HG02885 (cell line): Measurements from ENCODE around the gene A2ML1.
A peak's percentile ranks its signal among the peaks of the same experiment; 100 is the strongest.
"Not testable (repeated sequence)": the region's sequence is repeated elsewhere in the genome, so short reads cannot be mapped to it uniquely, and the experiment has no call there.

Source experiments
- ATAC-seq: cut with Tn5 transposase; IDR thresholded peaks from one replicate; pipeline ENCODE4 v1.9.1; 2021; ENCODE audit warnings: mild to moderate bottlenecking; ENCODE audit not compliant: unreplicated experiment, poor library complexity

A2ML1 gene

DNA sequence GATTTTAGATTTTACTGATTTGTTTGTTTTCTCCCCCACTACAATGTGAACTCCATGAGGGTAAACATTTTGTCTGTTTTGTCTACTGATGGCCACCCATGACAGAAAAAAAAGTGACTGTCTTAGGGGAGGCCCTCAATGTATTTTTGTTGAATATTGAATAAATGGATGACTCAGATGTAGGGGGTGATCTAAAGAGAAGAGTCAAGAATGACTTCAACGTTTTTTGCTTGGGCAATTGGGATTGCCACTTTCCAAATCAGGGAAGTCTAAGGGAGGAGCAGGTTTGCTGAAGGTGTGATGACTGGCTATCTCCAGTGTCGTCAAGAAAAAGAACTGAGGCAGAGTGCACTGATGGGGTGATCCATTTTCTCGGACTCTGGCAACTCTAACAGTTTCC is 81.2 kb downstream of the A2ML1 start:
- no peak for ATAC-seq

DNA sequence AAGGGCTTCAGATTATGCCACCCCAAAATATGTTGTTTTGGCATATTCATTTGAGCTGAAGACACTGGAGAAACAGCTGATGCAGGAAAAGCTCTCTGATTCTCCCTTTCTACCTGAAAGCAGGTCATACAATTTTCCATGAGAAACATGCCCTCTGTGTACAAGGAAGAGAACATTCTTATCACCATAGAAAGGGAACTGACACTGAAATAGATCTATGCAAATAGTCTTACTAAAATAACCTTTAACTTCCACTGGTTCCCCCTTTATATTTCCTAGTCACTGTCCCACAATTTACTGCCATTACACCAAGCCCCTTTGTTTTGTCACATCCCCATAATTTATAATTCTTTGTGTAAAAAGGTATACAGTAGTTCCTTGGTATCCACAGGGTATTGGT is 82.2 kb downstream of the A2ML1 start:
- no peak for ATAC-seq

DNA sequence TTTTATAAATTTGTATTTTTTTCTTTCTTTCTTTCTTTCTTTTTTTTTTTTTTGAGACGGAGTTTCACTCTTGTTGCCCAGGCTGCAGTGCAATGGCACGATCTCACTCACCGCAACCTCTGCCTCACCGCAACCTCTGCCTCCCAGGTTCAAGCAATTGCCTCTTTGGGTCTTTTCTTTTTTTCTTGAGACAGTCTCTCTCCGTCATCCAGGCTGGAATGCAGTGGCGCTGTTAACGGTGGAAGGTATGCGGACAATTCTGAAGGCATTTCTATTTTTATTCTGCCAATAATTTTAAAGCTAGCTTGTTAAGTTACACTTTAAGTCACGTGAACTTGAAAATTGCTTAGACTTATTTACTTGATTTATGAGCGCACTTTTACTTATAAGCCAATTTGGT is 83.1 kb downstream of the A2ML1 start:
- no peak for ATAC-seq

DNA sequence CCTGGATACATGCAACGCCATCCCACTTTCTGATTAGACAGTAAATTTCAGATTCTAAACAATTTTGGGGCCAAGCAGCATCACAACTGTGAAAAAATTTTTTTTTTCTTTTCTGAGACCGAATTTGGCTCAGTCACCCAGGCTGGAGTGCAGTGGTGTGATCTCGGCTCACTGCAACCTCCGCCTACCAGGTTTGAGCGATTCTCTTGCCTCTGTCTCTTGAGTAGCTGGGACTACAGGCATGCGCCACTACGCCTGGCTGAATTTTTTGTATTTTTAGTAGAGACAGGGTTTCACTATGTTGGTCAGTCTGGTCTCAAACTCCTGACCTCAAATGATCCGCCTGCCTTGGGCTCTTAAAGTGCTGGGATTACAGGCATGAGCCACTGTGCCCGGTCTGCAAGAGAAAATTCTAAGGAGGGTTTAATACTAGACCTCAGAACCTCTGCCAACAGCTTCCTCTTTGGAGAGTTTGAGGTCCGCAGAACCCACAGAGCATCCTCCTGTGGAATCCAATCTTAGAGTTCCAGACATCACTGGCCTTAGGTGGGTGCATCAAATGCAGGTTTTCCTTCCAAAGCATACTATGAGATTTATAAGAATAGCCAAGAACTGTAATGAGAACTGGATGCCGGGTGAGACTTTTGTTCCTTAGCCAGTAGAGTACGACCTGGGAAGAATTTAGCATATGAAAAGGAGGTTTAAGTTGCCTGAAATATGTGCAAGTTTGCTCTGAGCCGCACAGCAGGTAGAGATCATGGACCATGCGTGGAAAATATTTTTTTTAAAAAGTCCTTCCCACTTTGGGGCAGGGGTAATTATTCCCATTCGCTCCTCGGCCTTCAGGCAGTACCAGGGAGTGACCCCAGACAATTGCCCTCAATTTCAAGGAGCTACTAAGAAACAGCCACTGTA is 84.1 kb downstream of the A2ML1 start:
- ATAC-seq: no peak

DNA sequence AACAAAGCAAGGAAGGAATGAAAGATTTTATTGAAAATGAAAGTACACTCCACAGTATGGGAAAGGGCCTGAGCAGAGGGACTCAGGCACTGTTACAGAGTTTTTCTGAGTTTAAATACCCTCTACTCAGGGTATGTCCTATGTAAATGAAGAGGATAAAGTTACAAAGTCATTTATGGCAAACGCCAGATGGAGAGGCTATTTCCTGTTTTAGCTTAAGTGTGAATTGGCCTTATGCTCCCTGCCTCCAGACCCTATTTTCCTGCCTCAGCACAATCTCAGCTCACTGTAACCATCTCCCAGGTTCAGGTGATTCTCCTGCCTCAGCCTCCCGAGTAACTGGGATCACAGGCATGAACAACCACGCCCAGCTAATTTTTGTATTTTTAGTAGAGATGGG is 85.1 kb downstream of the A2ML1 start:
- ATAC-seq: no peak

GRCh38 chr12:8909752-8910151 is 87.3 kb downstream of the A2ML1 start:
- no peak for ATAC-seq

DNA sequence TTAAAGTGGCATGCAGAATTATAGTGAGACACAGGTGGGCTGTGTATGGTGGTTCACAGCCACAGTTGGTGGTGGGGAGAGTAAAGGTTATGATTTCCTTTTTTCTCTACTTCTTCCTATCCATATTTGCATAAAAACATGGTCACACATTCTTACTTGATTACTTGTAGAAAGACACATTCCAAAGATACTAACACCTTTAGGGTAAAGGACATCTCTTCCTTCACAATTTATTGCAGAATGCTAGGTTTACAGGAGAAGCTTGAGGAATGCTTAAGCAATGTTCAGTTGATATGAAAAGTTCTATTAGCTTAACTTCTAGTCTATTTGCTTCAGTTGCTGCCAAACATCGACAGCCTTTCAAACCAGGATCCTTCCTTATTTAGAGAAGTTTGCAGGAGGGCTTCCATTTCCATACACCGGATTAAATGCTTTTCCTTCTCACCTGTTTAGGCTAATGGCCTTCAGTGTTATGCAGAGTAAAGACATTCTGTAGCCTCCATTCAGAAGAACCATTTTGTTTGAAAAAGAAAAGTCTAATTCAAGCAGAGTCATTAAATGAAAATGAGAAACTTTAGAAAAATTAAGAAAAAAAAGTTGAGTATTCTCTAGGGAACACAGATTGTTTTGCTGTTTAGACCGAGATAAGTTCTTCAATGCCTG is 89.3 kb downstream of the A2ML1 start:
- ATAC-seq: no peak

DNA sequence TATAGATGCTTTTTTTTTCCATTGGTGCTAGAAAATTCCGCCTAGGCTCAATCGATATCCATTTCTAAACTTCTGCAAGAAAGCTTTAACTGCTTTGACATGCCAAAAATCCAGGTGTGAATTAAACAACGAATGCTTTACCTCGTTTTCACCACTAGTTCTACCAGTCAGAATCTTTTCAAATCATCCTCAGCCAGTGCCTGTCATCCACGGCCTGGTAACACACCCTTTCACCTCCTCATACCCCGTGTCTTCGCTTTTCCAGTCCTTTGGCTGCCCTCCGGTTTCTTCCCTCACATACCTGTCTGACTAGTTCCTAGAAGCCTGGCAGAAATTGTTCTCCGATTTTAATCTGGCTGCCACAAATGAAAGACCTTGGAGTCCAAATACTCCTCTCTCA is 90.5 kb downstream of the A2ML1 start:
- ATAC-seq: no peak

DNA sequence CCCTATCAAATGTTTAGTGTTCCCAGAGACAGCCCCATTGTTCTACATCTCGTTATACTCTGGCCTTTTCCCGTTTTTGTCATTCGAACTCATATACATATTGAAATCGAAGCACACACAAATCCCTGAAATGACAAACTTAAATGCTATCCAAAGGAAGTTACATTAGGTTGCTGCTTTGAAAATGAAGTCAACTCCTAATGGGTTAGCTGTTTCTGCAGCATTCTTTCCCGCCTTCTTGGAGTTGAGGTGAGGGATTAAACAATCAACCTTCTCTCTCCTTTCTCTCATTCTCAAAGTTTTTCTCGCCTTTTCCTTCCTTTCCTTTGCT is 91.2 kb downstream of the A2ML1 start:
- ATAC-seq: no peak

- ATAC-seq: peak; percentile 75
These were observed 91.8 kb downstream of the A2ML1 start, which contains the start of gene PHC1 for GRCh38 chr12:8914033-8914715. Gene PHC1 (plus strand): TSS chr12:8914509. CDS start chr12:8917678, 3,169 bp downstream.

DNA sequence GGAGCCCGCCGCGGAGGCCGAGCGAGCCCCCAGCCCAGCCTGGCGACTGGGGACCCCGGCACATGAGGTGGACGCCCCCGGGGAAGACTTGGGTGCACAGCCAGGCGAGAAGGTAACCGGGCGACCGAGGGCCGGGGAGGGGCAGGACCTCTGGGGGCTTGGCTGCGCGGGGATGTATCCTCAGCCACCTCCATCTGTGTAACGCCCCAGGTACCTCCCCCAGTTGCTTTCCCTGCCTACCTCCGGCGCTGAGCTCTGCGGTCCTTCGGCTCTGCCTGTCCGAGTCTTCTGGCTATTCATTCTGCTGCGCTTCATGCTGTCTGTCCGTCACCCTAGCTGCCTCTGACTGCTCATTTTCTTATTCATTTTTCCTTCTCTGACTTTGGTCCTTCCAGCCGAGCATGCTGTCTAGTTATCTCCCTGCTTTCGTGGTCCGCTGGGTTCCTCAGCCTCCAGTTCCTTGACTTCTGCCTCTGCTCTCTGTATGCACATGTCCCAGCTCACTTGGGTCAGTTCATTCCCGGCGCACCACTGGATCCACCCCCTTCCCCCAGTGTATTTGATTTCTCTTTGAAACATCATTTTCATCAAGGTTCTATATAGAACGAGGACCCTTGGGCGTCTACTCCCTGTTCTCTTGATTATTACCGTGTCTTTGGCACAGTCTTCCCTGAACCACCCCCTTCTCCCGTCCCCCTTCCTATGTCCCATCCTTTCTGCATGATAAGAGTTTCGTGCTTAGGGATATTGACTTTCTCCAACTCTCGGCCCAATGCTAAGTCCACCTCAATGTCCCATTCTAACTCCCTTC is 92.5 kb downstream of the A2ML1 start:
- peak; percentile 75 for ATAC-seq

DNA sequence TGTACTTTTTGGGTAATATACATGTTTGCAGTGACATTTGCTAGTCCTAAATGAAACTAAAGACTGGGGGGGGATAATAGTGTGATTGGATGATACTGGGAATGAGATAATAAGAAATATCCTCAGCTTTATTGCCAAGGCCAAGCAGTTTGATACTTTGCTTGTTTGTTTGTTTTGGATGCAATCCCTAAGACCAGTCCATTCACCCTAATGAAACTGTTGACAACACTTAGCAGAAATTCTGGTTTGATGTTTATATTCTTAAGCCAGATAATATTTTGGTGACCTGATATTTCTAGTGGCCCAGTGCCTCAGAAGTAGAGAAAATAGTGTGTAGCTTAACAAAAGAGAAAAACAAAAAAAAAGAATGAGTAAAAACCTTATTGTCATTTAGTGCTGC is 93.7 kb downstream of the A2ML1 start:
- ATAC-seq: no peak

- no peak for ATAC-seq
These were observed 94.6 kb downstream of the A2ML1 start for GRCh38 chr12:8917031-8917430.

DNA sequence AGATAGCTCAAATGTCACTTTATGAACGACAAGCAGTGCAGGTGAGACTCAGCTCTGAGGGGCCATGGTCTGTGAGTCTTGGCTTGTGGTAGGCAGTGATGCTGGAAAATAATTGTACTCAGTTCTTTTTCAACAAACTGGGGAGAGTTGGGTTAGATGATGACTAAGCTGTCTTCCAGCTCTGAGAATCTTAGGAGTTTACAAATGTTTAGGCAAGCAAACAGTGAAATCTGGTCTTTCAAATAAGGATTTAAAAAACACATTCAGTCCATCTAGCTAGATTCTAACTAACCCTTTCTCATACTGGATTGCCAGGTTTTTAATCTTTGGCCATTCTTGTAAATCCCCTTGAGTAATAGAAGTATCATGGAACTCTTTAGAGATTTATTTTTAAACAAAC is 95.3 kb downstream of the A2ML1 start:
- no peak for ATAC-seq

- not testable (repeated sequence) for ATAC-seq
These were observed 97.2 kb downstream of the A2ML1 start for GRCh38 chr12:8919643-8920042.

DNA sequence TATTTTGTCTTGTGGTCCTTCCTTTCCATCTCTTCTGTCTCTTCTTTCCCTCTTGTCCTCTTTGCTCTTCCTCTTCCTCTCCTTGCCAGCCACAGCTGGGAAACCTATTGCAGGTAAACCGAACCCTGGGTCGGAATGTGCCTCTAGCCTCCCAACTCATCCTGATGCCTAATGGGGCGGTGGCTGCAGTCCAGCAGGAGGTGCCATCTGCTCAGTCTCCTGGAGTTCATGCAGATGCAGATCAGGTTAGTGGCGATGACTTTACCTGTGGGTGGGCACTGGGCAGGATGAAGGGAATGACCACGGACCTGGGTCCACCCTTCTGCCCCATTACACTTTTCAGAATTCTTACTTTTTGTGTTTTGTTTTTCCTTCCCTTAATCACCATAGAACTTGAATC is 100.1 kb downstream of the A2ML1 start:
- no peak for ATAC-seq
